Activated naive CD8-positive, alpha-beta T cell treated with anti-CD3 and anti-CD28 coated beads, Interleukin-2, amount 50 U/mL, for 16 hours (primary cell): Measurements from ENCODE around the gene ODAM.
"Not testable (repeated sequence)": the region's sequence is repeated elsewhere in the genome, so short reads cannot be mapped to it uniquely, and the experiment has no call there.

Experiments used
- DNase-seq: peaks from one replicate; pipeline ENCODE4 v3.0.0-alpha.2; 2020; ENCODE audit warnings: low read depth, low spot score

ODAM gene

GRCh38 chr4:70221818-70222217, 26.3 kb downstream of the ODAM start:
- DNase-seq, result not testable (repeated sequence)

- no peak for DNase-seq
These were observed 30.3 kb downstream of the ODAM start, which contains the start of gene FDCSP for GRCh38 chr4:70225824-70226223. FDCSP (plus strand) TSS chr4:70226124; CDS start chr4:70231195, 5,071 bp downstream.

GRCh38 chr4:70236125-70236524, 40.6 kb downstream of the ODAM start:
- no peak for DNase-seq

- no peak for DNase-seq
These were observed 43.8 kb downstream of the ODAM start for GRCh38 chr4:70239131-70239883.

- no peak for DNase-seq
These were observed 44.5 kb downstream of the ODAM start for GRCh38 chr4:70239884-70240591.

GRCh38 chr4:70242297-70242696, 46.8 kb downstream of the ODAM start, which contains the start of gene CSN3:
CSN3 (plus strand) TSS chr4:70242597; CDS start chr4:70244820, 2,223 bp downstream.
- DNase-seq, result not testable (repeated sequence)

GRCh38 chr4:70243091-70243490, 47.6 kb downstream of the ODAM start:
- no peak for DNase-seq

- no peak for DNase-seq
These were observed 55.9 kb downstream of the ODAM start for GRCh38 chr4:70251250-70251944.

- DNase-seq, result no peak
These were observed 56.4 kb downstream of the ODAM start for GRCh38 chr4:70251945-70252277.
